GM18907 (cell line): ENCODE results near the gene CD82.
"Not testable (repeated sequence)": the region's sequence is repeated elsewhere in the genome, so short reads cannot be mapped to it uniquely, and the experiment has no call there.

Source experiments
- ATAC-seq: cut with Tn5 transposase; IDR thresholded peaks from one replicate; pipeline ENCODE4 v1.9.1; 2021; ENCODE audit warnings: mild to moderate bottlenecking, moderate library complexity; ENCODE audit not compliant: unreplicated experiment

The CD82 gene

GRCh38 chr11:44658506-44658850 lies 93.0 kb downstream of the CD82 start:
- ATAC-seq: no peak

- ATAC-seq: no peak
These were observed 94.2 kb downstream of the CD82 start for GRCh38 chr11:44659641-44660040.

- ATAC-seq: not testable (repeated sequence)
These were observed 95.1 kb downstream of the CD82 start for GRCh38 chr11:44660535-44660934.

GRCh38 chr11:44661311-44661717 lies 95.9 kb downstream of the CD82 start:
- no peak for ATAC-seq
